Stimulated activated effector memory CD8-positive, alpha-beta T cell treated with anti-CD3 and anti-CD28 coated beads, Interleukin-12 subunit alpha, Interleukin-12 subunit beta, amount 100 ng/mL, for 72 hours (primary cell): Measurements from ENCODE around the gene TUBA3C.
A peak's percentile ranks its signal among the peaks of the same experiment; 100 is the strongest.

Source experiments
- ATAC-seq: fragments of 150-1000 bp; cut with Tn5 transposase; 2 replicates; pipeline ENCODE4 v1.10.0; 2021
- DNase-seq, 2 donors: peaks; one replicate each; pipeline ENCODE4 v3.0.0; 2021 to 2022; ENCODE audit warnings: low spot score in 2 of 2
- H3K27ac Mint-ChIP-seq: one replicate; pipeline ENCODE4 v1.8.0; 2022; ENCODE audit warnings: mild to moderate bottlenecking, mixed read lengths
- H3K36me3 Mint-ChIP-seq: one replicate; pipeline ENCODE4 v1.8.0; 2022; ENCODE audit warnings: mild to moderate bottlenecking, mixed read lengths
- H3K4me1 Mint-ChIP-seq: one replicate; pipeline ENCODE4 v1.8.0; 2022; ENCODE audit warnings: mixed read lengths
- H3K4me3 Mint-ChIP-seq: one replicate; pipeline ENCODE4 v1.8.0; 2022; ENCODE audit warnings: mild to moderate bottlenecking, mixed read lengths
- H3K9me3 Mint-ChIP-seq: one replicate; pipeline ENCODE4 v1.8.0; 2022; ENCODE audit warnings: mixed read lengths

The TUBA3C gene

DNA sequence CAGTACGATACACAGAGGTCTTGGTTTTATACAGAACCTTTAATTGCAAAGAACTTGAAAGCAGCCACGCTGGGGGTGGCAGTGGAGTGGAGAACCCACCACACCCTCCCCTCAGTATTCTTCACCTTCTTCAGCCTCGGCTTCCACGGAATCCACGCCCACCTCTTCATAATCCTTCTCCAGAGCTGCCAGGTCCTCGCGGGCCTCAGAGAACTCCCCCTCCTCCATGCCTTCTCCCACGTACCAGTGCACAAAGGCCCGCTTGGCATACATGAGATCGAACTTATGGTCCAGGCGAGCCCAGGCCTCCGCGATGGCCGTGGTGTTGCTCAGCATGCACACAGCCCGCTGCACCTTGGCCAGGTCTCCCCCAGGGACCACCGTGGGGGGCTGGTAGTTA, 7.9 kb downstream of the TUBA3C start:
- Mint-ChIP-seq H3K36me3 (no peaks in the 10 kb centered on the region), H3K4me1 (no peaks in the 10 kb centered on the region), H3K27ac (no peak overlapping the region), H3K9me3 (no peaks in the 10 kb centered on the region), H3K4me3 (no peak overlapping the region)
- no peak for ATAC-seq
- DNase-seq = no peak

DNA sequence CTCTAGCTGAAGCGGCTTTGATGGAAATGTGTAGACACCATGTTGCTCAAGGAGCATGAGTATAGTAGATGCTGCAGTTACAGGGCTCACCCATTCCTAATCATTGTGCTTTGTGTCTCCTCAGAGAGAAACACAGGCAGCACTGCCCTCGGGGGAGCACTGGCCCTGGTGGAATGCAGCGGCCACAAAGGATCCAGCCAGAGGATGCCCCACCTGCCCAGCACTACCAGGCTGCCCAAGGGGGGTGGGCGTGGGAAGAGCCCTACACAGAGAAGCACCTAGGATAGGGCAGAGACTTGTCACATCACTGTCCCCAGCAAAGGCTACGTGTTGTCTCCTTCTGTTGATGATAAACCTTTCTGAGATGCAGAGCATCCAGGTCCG, 9.0 kb downstream of the TUBA3C start:
- no peaks in the 10 kb centered on the region for H3K9me3 Mint-ChIP-seq
- ATAC-seq (peak; percentile 22), DNase-seq (no peak)
- H3K4me3 Mint-ChIP-seq = no peak overlapping the region
- H3K36me3 Mint-ChIP-seq = no peaks in the 10 kb centered on the region
- no peaks in the 10 kb centered on the region for H3K4me1 Mint-ChIP-seq
- no peak overlapping the region for H3K27ac Mint-ChIP-seq

DNA sequence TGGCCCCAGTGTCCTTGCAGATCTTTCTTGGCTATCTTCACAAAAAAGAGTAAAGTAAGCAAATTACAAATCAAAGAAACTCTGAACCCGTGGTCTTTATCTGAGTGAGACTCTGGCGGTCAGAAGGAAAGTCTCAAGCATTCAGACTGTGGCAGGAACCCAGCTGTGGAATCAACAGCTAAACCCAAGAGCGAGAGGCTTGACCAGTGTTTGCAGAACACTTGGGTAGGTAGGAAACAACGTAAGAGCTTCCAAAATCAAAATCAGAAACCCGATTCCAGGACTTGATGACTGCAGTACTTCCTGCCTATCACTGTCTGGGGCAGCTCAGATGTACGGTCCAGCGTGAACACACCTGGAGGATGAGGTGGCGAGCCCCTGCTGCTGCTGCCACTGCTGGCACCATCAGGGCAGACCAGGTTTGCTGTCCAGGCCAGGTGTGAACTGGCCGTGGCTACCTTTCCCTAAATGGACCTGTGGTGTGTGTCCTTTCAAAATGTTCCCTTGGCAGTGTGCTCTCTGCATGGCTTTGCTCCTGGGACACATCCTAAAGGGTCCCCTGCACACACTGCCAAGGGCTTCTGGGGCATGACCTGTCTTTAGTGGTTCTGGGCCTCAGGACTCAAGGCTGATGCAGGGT, 9.5 kb downstream of the TUBA3C start:
- no peak overlapping the region for H3K4me3 Mint-ChIP-seq
- DNase-seq = no peak
- ATAC-seq = no peak
- no peaks in the 10 kb centered on the region for H3K36me3 Mint-ChIP-seq
- H3K9me3 Mint-ChIP-seq = no peaks in the 10 kb centered on the region
- H3K4me1 Mint-ChIP-seq = no peaks in the 10 kb centered on the region
- no peak overlapping the region for H3K27ac Mint-ChIP-seq

DNA sequence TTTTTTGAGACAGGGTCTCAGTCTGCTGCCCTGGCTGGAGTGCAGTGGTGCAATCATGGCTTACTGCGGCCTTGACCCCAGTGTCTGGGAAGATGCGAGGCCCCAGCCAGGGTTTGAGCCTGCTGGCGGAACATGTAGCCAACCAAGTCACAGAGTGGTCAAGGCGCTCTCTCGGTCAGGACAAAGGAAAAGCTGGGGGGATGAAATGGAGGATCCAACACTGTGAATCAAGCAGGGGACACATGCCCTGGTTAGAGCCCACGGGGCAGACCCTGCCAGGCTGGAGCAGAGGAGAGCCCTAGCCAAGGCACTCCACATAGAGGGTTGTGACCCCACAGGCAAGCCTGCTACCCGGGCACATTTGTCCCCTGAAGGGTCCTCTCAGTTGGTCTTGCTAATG, 10.1 kb downstream of the TUBA3C start:
- ATAC-seq = no peak
- Mint-ChIP-seq H3K27ac (no peak overlapping the region), H3K36me3 (no peaks in the 10 kb centered on the region), H3K4me3 (no peak overlapping the region), H3K4me1 (no peaks in the 10 kb centered on the region), H3K9me3 (no peaks in the 10 kb centered on the region)
- DNase-seq = no peak

DNA sequence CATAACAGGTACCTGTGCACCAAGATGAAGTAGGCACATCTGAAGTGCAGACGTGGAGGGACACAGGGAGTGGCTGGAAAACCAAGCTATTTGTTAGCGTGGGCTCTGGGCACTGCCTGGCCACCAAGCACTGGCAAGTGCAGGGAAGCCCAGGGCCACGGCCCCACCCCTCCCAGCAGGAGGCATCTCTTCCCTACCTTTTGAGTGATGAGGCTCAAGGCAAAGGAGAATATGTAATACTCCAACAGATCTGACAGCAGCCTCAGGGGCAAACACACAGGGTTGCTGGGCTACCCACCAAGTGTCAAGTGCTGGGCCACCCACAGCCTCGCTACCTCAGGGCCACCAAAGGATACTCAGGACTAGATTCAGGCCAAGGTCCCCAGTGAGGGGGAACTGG, 11.6 kb downstream of the TUBA3C start:
- ATAC-seq = no peak
- Mint-ChIP-seq H3K36me3 (no peaks in the 10 kb centered on the region), H3K9me3 (no peaks in the 10 kb centered on the region), H3K27ac (no peak overlapping the region), H3K4me1 (no peaks in the 10 kb centered on the region), H3K4me3 (no peak overlapping the region)
- DNase-seq = no peak

DNA sequence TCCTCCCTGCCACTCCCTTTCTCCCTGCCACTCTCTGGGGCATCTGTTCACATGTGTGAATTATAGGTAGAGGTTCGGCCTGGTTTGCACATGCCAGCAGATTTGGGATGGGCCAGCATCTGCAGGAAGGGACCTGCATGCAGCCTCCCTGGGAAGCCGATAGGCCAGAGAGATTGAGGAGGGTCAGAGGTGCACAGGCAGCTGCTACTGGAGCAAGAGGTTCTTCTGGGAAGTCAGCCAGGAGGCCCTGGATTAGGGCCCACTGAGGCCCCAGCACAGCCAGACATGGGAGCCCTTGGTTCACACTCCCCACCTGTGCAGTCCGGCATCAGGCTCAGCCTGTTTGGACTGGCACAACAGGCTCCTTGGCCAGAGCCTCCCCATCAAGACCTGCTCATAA, 12.1 kb downstream of the TUBA3C start:
- no peaks in the 10 kb centered on the region for H3K9me3 Mint-ChIP-seq
- no peak overlapping the region for H3K27ac Mint-ChIP-seq
- H3K36me3 Mint-ChIP-seq = no peaks in the 10 kb centered on the region
- no peak for ATAC-seq
- H3K4me3 Mint-ChIP-seq = no peak overlapping the region
- no peak for DNase-seq
- H3K4me1 Mint-ChIP-seq = no peaks in the 10 kb centered on the region

DNA sequence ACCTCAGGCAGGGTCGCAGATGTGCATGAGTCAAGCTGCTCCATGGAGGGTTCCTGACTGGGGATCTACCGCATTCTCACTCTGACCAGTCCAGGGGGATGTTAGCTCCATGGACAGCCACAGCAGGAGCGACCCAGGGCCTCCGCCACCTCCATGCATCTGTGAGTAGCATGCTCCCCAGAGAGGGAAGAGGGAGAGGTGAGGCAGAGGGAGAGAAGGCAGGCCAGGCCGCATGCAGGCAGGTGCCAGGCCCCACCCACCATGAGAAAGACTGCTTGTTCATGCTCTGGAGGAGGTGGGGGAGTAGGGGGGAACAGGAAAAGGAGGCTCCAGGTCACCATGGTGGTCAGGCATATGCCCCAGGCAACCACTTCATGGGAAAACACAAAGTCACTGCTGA, 20.3 kb downstream of the TUBA3C start:
- Mint-ChIP-seq H3K27ac (no peak overlapping the region), H3K9me3 (peaks cover 5% of the 10 kb centered on the region), H3K4me3 (no peak overlapping the region), H3K36me3 (no peaks in the 10 kb centered on the region), H3K4me1 (no peaks in the 10 kb centered on the region)
- DNase-seq (no peak), ATAC-seq (no peak)

DNA sequence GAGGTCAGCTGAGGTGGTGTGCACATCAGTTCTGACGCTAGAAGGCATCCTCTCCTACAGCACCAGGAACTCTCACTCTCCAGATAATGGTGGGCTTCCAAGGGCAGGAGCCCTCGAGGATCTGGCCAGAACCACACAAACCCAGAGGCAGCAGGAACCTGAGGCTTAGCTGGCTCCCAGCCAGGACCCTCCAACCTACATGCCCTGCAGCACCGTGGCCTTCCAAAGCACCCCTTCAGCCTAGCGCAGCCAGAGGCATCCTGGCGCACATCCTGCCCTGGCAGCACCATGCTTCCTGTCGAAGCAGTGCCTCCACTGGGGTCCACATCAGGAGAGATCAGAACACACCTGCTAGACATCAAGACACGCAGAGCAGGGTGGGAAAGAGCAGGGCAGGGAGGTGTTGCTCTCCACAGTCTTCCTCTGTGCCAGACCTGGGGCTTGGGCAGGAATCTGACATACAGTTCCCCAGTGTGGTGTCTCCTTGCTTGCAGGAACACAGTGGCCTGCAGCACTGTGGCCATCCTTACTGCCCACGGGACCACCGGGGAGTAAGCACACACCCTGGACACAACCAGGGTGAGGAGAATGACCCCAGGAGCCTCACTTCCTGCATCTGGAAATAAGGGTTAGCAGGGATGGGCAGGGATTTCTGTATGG, 21.7 kb downstream of the TUBA3C start:
- H3K4me1 Mint-ChIP-seq = no peaks in the 10 kb centered on the region
- H3K9me3 Mint-ChIP-seq = peaks cover 5% of the 10 kb centered on the region
- H3K4me3 Mint-ChIP-seq = no peak overlapping the region
- H3K27ac Mint-ChIP-seq = no peak overlapping the region
- DNase-seq (no peak), ATAC-seq (no peak)
- no peaks in the 10 kb centered on the region for H3K36me3 Mint-ChIP-seq

DNA sequence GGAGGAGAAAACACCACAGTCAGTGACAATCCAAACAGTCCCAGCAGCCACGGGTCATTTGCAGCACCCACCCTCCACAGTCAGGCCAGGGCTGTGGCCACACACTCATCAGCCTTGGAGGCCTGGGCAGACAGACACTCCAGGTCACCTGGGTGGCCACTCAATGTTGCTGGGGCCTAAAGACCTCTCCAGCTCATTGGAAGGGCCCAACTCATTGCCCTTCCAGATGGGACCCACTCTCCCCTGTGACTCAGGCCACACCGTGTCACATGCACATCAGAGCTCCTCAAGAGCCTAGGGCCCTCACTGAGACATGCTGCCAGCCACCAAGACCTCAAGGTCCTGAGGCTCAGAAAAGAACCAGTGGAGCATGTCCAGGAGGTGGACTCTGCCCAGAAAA, 22.4 kb downstream of the TUBA3C start:
- no peak for DNase-seq
- Mint-ChIP-seq H3K9me3 (peaks cover 4% of the 10 kb centered on the region), H3K36me3 (no peaks in the 10 kb centered on the region), H3K27ac (no peak overlapping the region), H3K4me3 (no peak overlapping the region), H3K4me1 (no peaks in the 10 kb centered on the region)
- no peak for ATAC-seq

DNA sequence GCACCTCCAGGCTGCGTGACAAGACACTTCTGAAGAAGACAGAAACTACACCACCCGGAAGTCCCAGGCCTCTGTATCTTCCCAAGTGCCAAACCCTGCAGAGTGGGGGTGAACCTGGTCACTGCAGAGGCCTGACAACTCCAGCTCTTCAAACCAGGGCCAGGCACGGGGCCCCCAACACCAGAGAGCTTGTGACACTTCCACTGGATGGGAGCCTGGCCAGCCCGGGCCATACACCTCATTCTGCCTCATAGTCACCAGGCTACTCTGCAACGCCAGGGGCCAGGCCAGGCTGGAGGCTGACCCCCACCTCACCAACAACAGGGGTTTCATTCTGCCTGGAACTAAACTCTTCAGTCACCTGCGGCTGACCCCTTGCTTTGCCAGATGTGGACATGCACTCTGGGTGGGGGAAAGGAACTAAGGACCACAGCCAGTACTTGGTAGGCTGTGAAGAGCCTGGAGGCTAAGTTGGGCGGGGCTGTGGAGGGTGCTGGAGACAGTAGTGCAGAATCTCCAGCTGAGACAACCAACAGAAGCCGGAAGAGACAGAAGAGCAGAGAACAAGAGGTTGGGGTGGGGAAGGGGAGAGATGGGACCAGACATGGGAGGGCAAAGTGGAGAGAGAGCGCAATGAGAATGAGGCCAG, 23.0 kb downstream of the TUBA3C start:
- Mint-ChIP-seq H3K9me3 (peaks cover 2% of the 10 kb centered on the region), H3K4me3 (no peak overlapping the region), H3K27ac (no peak overlapping the region), H3K36me3 (no peaks in the 10 kb centered on the region), H3K4me1 (no peaks in the 10 kb centered on the region)
- no peak for DNase-seq
- no peak for ATAC-seq

DNA sequence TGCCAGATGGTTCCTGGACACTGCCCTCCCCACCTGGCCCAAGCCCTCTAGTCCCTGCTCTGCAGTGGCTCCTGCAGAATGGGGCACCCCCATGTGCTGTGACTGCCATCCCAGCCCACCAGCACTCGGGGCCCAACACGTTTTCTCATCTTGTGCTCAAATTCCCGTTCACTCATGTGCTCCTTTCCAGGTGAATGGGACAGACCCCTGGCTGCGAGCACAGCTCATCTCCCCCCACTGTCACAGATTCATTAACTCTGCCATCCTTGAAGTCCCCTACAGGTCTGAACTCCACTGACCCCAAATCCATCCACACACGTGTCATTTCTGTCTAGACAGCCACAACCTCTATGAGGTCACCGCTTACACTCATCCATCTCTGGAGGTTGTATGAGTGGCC, 23.6 kb downstream of the TUBA3C start:
- H3K4me3 Mint-ChIP-seq = no peak overlapping the region
- no peaks in the 10 kb centered on the region for H3K36me3 Mint-ChIP-seq
- no peak overlapping the region for H3K27ac Mint-ChIP-seq
- H3K9me3 Mint-ChIP-seq = no peaks in the 10 kb centered on the region
- ATAC-seq = peak; percentile 9
- DNase-seq = no peak
- H3K4me1 Mint-ChIP-seq = no peaks in the 10 kb centered on the region

DNA sequence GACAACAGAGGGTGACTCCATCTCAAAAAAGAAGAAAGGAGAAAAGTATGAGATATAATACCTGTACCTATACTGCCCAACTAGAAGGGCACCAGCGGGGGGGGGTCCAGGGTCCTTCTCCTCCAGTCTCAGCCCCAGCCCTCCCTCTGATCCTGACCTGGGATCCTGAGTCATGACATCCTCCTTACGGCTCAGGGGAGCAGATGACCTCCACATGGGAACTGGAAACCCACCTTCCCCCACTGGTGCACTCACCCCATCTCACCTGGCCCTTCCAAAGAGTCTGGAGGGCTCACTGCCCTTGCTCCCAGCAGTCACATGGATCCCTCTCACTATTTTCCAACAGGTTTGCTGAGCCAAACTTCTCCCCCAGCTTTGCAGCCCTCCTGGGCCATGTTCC, 24.2 kb downstream of the TUBA3C start:
- H3K4me3 Mint-ChIP-seq = no peak overlapping the region
- H3K9me3 Mint-ChIP-seq = no peaks in the 10 kb centered on the region
- no peak overlapping the region for H3K27ac Mint-ChIP-seq
- no peak for ATAC-seq
- no peaks in the 10 kb centered on the region for H3K4me1 Mint-ChIP-seq
- H3K36me3 Mint-ChIP-seq = no peaks in the 10 kb centered on the region
- no peak for DNase-seq

DNA sequence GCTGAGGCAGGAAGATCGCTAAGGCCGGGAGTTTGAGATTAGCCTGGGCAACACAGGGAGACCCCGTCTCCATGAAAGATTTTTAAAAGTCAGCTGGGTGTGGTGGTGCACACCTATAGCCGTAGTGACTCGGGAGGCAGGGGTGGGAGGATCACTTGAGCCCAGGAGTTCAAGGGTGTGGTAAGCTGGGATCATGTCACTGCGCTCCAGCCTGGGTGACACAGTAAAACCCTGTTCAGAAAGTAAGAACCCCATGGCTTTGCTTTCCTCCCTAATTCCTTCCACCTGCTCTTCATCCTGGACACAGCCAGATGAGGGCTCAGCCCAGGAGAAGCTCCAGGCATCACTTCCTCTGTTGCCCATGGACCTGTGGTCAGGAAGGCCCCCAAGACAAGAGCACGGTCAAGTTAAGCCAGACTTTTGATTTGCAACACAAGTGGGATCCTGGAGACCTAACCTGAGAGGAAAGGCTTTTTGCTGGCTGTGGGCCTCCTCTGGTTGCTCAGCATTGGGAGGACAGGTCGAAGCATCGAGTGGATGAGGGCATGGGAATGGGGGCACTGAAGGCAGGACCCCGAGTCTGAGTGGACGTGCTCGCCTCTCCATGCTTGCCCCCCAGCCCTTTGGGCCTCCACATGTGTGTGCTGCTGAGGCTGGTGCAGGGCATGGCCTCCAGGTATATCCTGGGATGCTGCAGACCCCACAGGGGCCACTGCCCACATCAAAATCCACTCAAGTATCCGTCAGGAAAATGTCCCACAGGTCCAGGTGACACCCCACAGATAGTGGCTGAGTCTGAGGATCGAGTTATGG, 25.4 kb downstream of the TUBA3C start:
- Mint-ChIP-seq H3K4me1 (no peaks in the 10 kb centered on the region), H3K36me3 (no peaks in the 10 kb centered on the region), H3K4me3 (no peak overlapping the region), H3K27ac (no peak overlapping the region), H3K9me3 (no peaks in the 10 kb centered on the region)
- DNase-seq (no peak), ATAC-seq (no peak)

DNA sequence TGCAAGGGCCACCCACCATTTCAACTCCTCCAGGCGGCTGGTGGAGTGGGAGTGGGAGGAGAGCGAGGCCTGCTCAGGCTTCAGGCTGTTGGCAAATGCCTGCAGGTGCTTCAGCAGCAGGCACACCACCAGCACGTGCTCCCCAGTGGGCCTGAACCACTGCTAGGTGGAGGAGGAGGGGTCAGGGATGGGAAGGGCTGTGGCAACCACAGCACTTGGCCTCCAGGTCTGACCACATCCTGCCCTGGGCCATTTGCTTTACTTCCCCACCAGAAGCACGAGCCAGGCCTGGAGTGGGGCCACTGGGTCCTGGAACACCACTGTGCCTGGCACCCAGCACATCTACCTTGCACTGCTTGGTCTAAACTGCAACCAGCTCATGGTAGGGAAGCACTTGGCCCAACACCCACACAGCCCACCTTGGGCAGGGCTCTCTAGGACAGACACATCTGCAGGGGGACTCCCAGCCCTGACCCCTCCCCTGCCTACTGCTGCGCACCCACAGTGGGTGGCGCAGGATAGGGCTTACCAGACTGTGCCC, 26.2 kb downstream of the TUBA3C start:
- Mint-ChIP-seq H3K27ac (no peak overlapping the region), H3K9me3 (no peaks in the 10 kb centered on the region), H3K36me3 (no peaks in the 10 kb centered on the region), H3K4me1 (no peaks in the 10 kb centered on the region), H3K4me3 (no peak overlapping the region)
- ATAC-seq = peak; percentile 3
- DNase-seq = no peak

DNA sequence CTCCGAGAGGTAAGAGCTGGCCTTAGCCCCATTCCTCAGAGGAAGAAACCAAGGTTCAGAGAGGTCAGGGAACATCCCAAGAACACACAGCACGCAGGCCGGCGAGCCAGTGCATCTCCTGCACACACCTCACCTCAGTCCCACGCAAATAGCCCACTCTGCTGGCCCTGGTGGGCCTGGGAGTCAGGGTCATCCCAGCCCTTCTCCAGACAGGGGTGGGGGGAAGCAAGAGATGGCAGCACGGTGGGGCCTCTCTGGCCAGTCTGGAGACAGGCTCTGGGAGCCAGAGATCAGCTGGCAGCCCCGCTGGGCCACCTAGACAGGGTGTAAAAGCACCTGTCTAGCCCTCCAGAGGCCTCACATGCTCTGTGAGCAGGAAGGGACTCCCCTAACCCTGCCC, 26.8 kb downstream of the TUBA3C start:
- Mint-ChIP-seq H3K4me1 (no peaks in the 10 kb centered on the region), H3K36me3 (no peaks in the 10 kb centered on the region), H3K9me3 (no peaks in the 10 kb centered on the region), H3K4me3 (no peak overlapping the region), H3K27ac (no peak overlapping the region)
- ATAC-seq = no peak
- no peak for DNase-seq
